NB4 (cell line): Measurements from ENCODE around the gene SRA1.

Source experiments
- CTCF ChIP-seq: IDR thresholded peaks from one replicate; pipeline ENCODE4 v1.5.1; 2012; ENCODE audit warnings: low read depth, low read length
- MAX ChIP-seq: IDR thresholded peaks from 2 replicates; pipeline ENCODE4 v1.6.1; 2011; ENCODE audit warnings: low read depth, low read length
- MYC ChIP-seq: IDR thresholded peaks from 2 replicates; pipeline ENCODE4 v1.6.1; 2011; ENCODE audit warnings: low read depth, low read length
- POLR2A ChIP-seq: IDR thresholded peaks from 2 replicates; pipeline ENCODE4 v1.6.1; 2011; ENCODE audit warnings: mild to moderate bottlenecking; ENCODE audit not compliant: insufficient read length; ENCODE audit errors: extremely low read depth

- TF ChIP-seq POLR2A (no peak), CTCF (no peak), MAX (no peak), MYC (no peak)
Observed at GRCh38 chr5:140596321-140596741, 39.1 kb upstream of the SRA1 start.
